Suppressor macrophage treated with lipopolysaccharide for 4 hours (primary cell): Measurements from ENCODE around the gene DNAJC18.
"Not testable (repeated sequence)": the region's sequence is repeated elsewhere in the genome, so short reads cannot be mapped to it uniquely, and the experiment has no call there.

ENCODE experiments used
- DNase-seq: peaks from one replicate; pipeline ENCODE4 v3.0.0-alpha.2; 2020

DNAJC18 gene

DNA sequence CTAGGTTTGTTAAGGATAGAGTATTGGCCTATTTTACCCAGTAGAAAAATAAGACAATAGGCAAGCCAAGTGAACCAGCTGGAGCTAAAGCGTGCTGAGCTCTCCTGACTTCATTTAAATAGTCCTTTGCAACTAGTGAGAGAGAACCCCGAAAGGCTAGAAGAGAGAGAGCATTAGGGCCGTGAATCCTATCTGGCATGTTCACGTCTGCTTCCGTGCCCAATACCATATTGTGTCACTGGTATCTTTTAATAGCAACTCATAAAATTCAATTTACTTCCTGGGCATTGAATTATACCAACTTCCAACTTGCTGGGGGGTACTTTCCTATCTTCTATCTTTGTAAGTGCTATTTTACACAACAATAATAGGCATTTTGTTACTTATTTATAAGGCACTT lies 13.8 kb downstream of the DNAJC18 start:
- DNase-seq: no peak

- peak; percentile 81 for DNase-seq
Observed at GRCh38 chr5:139422307-139422893, 16.9 kb downstream of the DNAJC18 start.

DNA sequence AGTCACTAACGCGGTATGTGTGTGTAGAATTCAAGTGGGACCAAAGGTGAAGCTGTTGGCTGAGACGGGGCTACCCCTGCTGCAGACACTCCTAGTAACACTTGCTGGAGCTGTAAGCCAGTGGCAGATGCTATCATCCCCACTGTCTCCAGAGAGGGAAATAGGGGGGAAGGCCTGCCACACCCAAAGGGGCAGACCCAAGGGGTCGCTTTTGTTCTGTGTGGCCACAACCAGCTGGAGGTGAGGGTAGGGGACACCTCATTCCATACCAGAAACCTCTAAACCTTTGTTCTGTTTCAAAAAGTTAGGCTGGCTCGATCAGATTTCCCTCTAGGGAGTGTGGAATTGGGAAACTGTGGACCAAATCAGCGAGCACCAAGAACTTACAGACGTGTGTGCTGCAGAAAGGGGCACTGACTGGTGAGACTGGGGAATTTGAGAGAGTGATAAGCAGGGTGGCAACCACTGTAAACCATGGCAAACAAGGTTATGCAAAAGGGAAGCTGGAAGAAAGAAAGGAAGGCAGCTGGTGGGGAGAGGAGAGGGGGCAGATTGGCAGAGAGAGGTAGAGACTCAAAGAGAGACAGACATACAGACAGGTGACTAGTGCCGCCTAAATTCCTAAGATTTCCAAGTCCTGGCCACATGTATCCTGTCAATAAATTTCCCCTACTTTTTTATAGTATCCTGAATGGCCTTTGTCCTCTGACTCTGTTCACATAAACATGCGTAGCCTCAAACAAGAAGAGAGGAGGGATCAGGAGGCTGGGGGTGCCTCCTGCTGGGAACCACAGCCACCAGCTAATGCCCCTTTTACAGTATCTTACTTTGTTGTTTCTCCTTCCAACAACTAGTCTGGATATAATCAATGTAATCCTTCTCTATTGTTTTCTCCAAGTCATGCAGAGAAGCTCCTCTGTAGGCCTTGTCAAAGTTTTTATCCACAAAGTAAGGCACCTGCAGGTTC lies 19.8 kb downstream of the DNAJC18 start:
- DNase-seq: no peak

DNA sequence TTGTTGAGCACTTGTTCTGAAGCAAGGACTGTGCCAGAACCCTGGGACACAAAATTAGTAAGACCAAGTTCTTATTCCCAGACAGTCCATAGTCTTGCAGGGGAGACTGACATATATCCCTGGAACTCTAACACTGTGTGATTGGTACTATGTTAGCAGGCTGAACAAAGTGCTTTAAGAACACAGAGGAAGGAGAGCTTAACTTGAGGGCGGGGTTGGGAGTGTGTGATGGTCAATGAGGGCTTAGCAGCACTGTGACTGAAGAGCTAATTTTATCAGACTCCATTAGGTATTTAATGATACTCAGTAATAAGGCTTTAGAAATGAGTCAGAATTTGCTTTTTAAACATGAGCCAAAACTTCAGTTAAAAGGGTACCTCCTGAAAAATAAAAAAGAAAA lies 20.5 kb downstream of the DNAJC18 start:
- no peak for DNase-seq

DNA sequence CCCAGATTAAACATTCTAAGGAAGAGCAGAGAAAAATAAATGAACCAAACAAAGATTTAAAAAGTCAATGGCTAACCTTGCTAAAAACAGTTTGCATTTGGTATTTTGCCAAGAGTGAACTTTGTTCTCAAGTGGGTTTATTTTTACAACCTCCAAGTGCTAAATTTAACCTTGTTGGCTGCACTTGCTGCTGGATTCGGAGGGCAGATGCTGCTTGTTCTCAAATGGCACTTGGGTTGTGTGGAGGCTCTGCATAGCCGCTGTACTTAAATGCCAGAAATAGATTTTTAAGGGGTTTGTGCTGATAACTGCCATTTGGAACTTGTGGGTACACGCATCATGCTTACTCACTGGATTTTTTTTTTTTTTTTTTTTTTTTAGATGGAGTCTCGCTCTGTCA lies 22.1 kb downstream of the DNAJC18 start:
- no peak for DNase-seq

GRCh38 chr5:139416651-139417050 lies 22.7 kb downstream of the DNAJC18 start:
- DNase-seq: no peak

- no peak for DNase-seq
Observed at GRCh38 chr5:139415869-139416268, 23.5 kb downstream of the DNAJC18 start.

DNA sequence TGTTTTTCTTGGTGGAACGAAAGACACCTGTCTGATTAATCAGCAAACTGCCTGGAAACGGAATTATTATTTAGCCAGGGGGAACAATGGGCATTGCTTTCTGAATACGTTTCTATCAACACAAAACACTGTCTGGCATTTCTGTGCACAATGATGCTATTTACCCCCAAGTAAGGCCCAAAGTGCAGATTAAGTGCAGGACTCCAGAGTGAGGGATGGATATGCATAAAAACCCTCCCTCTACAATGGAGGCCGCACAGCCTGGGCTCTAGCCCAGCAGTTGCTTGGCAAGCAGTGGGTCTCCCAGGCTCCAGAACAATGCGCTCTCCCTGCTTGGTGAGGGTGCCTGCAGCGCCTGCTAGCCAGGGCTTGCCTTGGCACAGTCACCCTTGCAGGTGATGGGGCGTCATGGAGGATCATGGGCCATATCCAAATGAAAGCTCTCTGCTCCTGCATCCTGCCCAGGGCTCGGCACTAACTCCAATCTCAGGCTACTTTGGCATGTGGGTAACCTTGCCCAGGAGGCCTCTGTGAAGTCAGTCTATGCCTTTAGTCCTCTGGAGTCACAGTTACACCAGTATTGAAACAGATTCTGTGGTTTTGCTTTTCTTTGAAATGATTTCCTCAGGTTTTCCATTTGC lies 24.0 kb downstream of the DNAJC18 start:
- DNase-seq: no peak

DNA sequence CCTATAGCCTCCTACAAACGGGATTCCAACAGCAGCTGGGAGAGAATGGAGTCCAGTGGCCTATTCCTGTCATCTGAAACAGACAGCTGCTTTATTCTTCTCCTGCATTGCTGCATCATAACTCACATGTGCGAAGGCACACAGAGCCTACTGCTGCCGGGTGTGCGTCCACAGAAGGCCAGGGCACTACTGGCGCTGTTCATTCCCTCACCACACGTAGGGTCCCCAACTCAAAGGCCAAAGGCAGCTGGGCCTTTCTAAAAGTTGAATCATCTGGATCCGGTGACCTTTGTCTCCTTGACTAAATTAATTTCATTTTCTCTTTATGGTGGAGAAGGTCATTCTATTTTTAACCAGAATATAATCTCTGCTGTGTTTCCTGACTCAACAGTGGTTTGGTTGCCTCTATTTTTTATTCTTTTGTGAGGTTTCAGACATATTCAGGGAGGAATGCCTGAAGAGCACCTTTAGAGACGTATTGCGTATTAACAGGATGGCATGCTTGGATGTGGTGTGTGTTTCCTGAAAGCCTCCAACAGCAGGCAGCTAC lies 24.7 kb downstream of the DNAJC18 start:
- DNase-seq: no peak

GRCh38 chr5:139413963-139414362 lies 25.4 kb downstream of the DNAJC18 start:
- no peak for DNase-seq

DNA sequence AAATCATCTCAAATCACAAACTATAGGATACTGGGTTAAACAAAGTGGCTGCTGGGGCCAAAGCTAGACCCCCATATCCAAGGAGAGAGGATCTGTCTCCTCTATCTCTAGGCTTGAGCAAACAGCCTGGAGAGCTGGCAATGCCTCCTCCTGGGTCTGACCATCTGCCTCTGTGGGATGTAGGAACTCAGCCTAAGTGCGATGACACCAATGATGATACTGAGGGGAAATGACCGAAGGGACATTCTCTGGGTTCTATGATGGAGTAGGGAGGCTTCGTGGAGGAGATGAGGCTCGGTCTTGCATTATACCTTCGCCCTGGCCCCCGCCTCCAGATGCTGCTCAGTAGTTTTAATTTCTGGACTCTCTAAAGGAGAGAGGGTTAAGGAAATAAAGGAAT lies 26.2 kb downstream of the DNAJC18 start:
- DNase-seq: no peak

- DNase-seq: no peak
Observed at GRCh38 chr5:139410993-139411828, 28.1 kb downstream of the DNAJC18 start.

DNA sequence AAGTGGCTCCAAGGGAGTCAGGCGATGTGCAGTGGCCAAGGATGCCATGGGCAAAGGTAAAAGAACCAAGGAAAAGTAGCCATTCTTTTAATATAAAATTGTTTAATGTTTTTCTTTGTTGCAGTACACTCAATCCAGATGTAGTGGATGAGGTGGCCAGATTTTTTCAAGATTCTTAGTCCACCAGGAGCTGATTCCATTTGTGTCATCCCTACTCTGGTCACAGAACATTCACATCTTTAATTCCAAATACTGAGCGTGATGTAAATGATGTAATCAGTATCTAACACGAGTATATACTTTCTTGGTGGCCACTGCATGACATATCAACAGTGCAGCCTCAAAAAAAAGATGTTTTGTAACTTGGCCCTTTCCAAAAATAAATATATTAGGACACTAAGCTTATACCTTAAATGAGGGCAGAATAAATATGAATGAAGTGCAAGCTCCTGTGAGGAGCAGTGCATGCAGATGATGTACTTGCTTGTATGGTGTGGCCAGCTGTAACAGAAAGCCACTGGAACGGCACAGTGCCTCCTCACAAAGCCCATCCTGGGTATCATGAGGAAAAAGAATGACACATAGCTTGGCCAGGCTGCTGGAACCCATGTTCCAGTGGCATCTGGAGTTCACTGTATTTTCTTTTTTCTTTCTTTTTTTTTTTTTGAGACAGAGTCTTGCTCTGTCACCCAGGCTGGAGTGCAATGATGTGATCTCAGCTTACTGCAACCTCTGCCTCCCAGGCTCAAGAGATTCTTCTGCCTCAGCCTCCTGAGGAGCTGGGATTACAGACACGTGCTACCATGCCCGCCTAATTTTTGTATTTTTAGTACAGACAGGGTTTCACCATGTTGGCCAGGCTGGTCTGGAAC lies 29.0 kb downstream of the DNAJC18 start:
- DNase-seq: no peak

GRCh38 chr5:139409116-139409515 lies 30.2 kb downstream of the DNAJC18 start:
- not testable (repeated sequence) for DNase-seq

- no peak for DNase-seq
Observed at GRCh38 chr5:139408191-139408590, 31.1 kb downstream of the DNAJC18 start.

- no peak for DNase-seq
Observed at GRCh38 chr5:139407517-139407916, 31.8 kb downstream of the DNAJC18 start.

DNA sequence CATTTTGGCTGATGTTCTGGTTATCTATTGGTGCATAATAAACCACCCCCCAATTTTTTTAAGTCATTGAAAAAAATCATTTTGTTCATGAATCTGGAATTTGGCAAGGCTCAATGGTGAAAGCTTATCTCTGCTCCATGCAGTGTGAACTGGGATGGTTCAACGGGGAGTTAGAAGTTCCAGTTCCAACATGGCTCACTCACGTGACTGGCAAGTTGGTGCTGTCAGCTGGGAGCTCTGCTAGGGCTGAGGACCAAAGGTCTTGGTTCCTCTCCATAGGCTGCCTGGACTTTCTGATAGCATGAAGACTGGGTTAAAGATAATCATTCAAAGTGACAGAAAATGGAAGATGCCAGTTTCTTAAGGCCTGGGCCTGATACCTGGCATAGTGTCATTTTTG lies 32.4 kb downstream of the DNAJC18 start:
- DNase-seq: no peak

- no peak for DNase-seq
Observed at GRCh38 chr5:139404484-139404840, 34.9 kb downstream of the DNAJC18 start.

DNA sequence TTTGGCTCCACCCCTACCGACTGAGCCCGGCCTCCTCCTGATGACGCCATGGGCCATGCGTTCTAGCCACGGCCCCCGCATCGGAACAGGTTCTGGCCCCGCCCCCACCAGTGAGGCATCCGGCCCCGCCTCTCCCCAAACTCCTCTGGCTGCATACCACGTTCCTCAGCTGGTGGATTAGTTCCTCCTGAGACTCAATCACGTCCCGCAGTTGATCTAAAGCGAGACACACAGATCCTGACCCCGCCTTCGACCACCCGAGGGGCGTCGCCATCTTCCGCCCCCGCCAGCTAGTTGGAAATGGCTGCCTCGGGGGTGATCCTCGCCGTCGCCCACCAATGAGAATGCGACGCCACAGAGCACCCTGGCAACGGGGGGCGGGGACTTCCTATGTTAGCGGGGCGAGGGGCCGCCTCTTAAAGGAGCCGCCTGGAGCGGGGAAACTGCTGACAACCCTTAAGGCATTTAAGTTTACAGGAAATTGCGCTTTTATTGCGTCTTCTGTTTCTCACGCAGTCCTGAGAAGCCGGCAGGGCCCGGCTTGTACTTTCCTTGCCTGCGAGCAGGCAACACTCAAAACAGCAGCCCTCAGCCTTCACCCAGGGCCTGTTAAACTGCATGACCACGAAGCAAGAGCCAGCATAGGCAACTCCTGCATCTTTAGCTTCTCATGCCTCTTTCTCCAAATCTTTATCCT lies 35.4 kb downstream of the DNAJC18 start, which contains the start of gene SPATA24:
SPATA24 (minus strand) TSS at position 303 of the 697 bp plus-strand sequence; CDS start at position 274, 29 bp downstream.
- peak; percentile 98 for DNase-seq

DNA sequence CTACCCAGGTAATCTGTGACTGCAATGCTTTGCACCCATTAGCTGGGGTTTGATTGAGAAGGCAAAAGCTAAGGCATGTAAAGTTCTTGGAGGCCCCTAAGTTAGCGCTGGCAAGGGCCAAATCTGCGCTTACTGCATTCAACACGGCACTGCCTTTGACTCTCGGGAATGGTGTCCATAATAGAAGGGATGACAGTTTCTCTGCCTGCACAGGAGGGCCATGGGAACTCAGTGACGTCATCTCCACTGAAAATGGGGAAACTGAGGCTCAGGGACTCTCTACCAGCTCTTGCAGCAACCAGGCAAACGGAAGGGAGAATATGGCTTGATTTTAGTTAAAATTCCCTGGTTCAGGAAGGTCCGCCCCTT lies 35.9 kb downstream of the DNAJC18 start:
- DNase-seq: no peak
